Measurements from ENCODE around the gene PAPOLA. TPM values are rescaled to one million over a fixed set of nuclear protein-coding genes. Genes with fewer than 3 reads are reported as not detected.
A peak's percentile ranks its signal among the peaks of the same experiment; 100 is the strongest.

The PAPOLA gene
- total RNA-seq (2021; ENCODE audit: unreplicated experiment) (223 TPM), Bru-seq, nascent RNA (percentile 95 among the genes with signal in this experiment), BruChase-seq, experiment 1, labeled RNA remaining after a 6-hour chase (percentile 96 among the genes with signal in this experiment), BruChase-seq, experiment 2, labeled RNA remaining after a 2-hour chase (percentile 96 among the genes with signal in this experiment)
- 73.7 and 96.5 TPM in 2 replicates for polyA plus RNA-seq (2012)
- long read RNA-seq, full-length matches to known transcripts = 247 of 393 reads
- long read RNA-seq, partial matches to known transcripts = 64 of 393 reads
- long read RNA-seq, other reads (novel, unspliced or antisense) = 82 of 393 reads

- Histone ChIP-seq H2AFZ (ENCODE audit: low read depth, low read length, poor library complexity, severe bottlenecking) (peak within 1 kb of the TSS; percentile 32), H3K79me2 (ENCODE audit: insufficient read depth, low read length) (peaks cover 58% of the 10 kb centered on the region), H4K20me1 (ENCODE audit: insufficient read depth) (peaks cover 20% of the 10 kb centered on the region; the same call in 1 of the 2 replicates), H3K9ac (ENCODE audit: low read length) (peak within 1 kb of the TSS; percentile 94), H3K36me3 (ENCODE audit: control insufficient read depth in 1 of 2, insufficient read depth in 2 of 2, low read length in 2 of 2) (no peaks in the 10 kb centered on the region), H3K9me2 (ENCODE audit: insufficient read depth) (no peaks in the 10 kb centered on the region), H3K27me3 (ENCODE audit: insufficient read depth, low read length) (no peaks in the 10 kb centered on the region), H3K9me3 (ENCODE audit: control insufficient read depth in 1 of 2, insufficient read depth in 1 of 2, low read depth in 1 of 2, low read length in 2 of 2) (no peaks in the 10 kb centered on the region), H3K27ac (ENCODE audit: low read depth, low read length) (peak within 1 kb of the TSS; percentile 83), H3K4me2 (ENCODE audit: low read length) (peak within 1 kb of the TSS; percentile 91), H3K4me1 (ENCODE audit: control insufficient read depth in 1 of 2, insufficient read depth in 2 of 2, low read length in 2 of 2) (peaks cover 13 to 33% of the 10 kb centered on the region in 2 experiments), H3K4me3 (replicated peaks in 1 of 2; ENCODE audit: low read depth in 1 of 2, low read length in 2 of 2) (peak within 1 kb of the TSS; percentile 70 to 97)
- peak; percentile 91 for DNase-seq (ENCODE audit: low read depth, low spot score)
- TF ChIP-seq, protein P1, sequence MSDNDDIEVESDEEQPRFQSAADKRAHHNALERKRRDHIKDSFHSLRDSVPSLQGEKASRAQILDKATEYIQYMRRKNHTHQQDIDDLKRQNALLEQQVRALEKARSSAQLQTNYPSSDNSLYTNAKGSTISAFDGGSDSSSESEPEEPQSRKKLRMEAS (IDR thresholded peaks at IDR 0.05) = peak; percentile 90
- peak; percentile 38; the same call in 1 of the 2 replicates for TF ChIP-seq EGR1 (IDR thresholded peaks at IDR 0.05; ENCODE audit: low read depth)
- peak; percentile 79 for TF ChIP-seq POLR2A (IDR thresholded peaks at IDR 0.05; ENCODE audit: borderline replicate concordance, extremely low read depth, insufficient read depth, insufficient read length)
- TF ChIP-seq YY1 (IDR thresholded peaks at IDR 0.05; ENCODE audit: extremely low read depth, insufficient replicate concordance, low read depth, low read length) = peak; percentile 93
- peak; percentile 5 for TF ChIP-seq ZBTB33 (IDR thresholded peaks at IDR 0.05; ENCODE audit: extremely low read depth, insufficient replicate concordance, low read length)
- TF ChIP-seq TCF7L2 (IDR thresholded peaks at IDR 0.05; ENCODE audit: borderline replicate concordance, extremely low read depth, insufficient read depth, insufficient read length) = peak; percentile 6
- peak; percentile 71 for TF ChIP-seq ZFX (IDR thresholded peaks at IDR 0.05)
- peak; percentile 83 for TF ChIP-seq POLR2AphosphoS5 (IDR thresholded peaks at IDR 0.05; ENCODE audit: low read depth, low read length)
- TF ChIP-seq RAD21 (IDR thresholded peaks at IDR 0.05; ENCODE audit: low read depth) = no peak
- TF ChIP-seq CEBPB (IDR thresholded peaks at IDR 0.05; ENCODE audit: low read depth) = no peak
- no peak for TF ChIP-seq EZH2 (IDR thresholded peaks at IDR 0.05)
- TF ChIP-seq REST (IDR thresholded peaks at IDR 0.05; ENCODE audit: low read depth) = no peak
- no peak for TF ChIP-seq CBX3 (IDR thresholded peaks at IDR 0.05; ENCODE audit: low read depth)
- TF ChIP-seq EZH2phosphoT487 (IDR thresholded peaks at IDR 0.05; ENCODE audit: borderline replicate concordance) = no peak
- no peak for TF ChIP-seq ZNF274 (IDR thresholded peaks at IDR 0.05; ENCODE audit: low read depth, low read length)
- intact Hi-C loops (cut with micrococcal nuclease) = loop anchor here (2.0 to 10.0 kb wide), 2 partner anchors 31 to 137 kb away; partner anchors contain the start of genes ATG2B and GSKIP
- CTCF ChIA-PET = no interaction called here
- ATAC-seq = peak; percentile 90
- POLR2A ChIA-PET = no interaction called here
- RAD21 ChIA-PET (ENCODE audit: low non-redundant PET in 1 of 2, low total read pairs in 2 of 2, uncharacterized antibody in 2 of 2, unreplicated experiment in 2 of 2) = no interaction called here
- TSS peak; percentile 86 for BruUV-seq (replicated peaks)
These were observed at the start of gene PAPOLA for GRCh38 chr14:96501740-96502620. TSS of gene PAPOLA (plus strand) at chr14:96502382. CDS start at chr14:96502593, 211 bp downstream.

All from HCT116 (cell line).